H1 (cell line): ENCODE results near the gene RAD51B. TPM values are rescaled to one million over a fixed set of nuclear protein-coding genes. Genes with fewer than 3 reads are reported as not detected.

Experiments used
- CTCF ChIA-PET: fragments of 300-600 bp; sonication (Branson Sonifier 250); formaldehyde crosslinking; loops from one replicate; lab custom pipeline; 2021; ENCODE audit not compliant: partially characterized antibody; lab: Charles Lee
- POLR2A ChIA-PET: fragments of 300-600 bp; sonication (Branson Sonifier 250); formaldehyde crosslinking; loops from one replicate; lab custom pipeline; 2021; ENCODE audit warnings: inconsistent platforms; ENCODE audit not compliant: partially characterized antibody; lab: Charles Lee
- DNase-seq, 2 experiments: peaks; one replicate each; pipeline versions ENCODE4 v3.0.0 to v3.0.0-alpha.2; 2010 to 2022; ENCODE audit warnings: low spot score in 2 of 2, low read depth in 1 of 2, mixed read lengths in 1 of 2
- FAIRE-seq: peaks from 2 replicates; lab custom pipeline; 2011; peaks lifted over from hg19 to GRCh38; lab: Jason Lieb, UNC
- H2AFZ ChIP-seq: 2 replicates; pipeline ENCODE4 v1.8.1; 2012; ENCODE audit warnings: low read length, inconsistent platforms
- H2AK5ac ChIP-seq: 2 replicates; pipeline ENCODE4 v1.6.1; 2013; ENCODE audit warnings: low read depth, low read length
- H2BK120ac ChIP-seq: replicated peaks from 2 replicates; pipeline ENCODE3; 2013; ENCODE audit warnings: low read depth, low read length, inconsistent platforms
- H2BK12ac ChIP-seq: 2 replicates; pipeline ENCODE4 v1.6.1; 2013; ENCODE audit warnings: low read depth, low read length
- H2BK15ac ChIP-seq: 2 replicates; pipeline ENCODE4 v1.6.1; 2013; ENCODE audit warnings: low read length
- H2BK20ac ChIP-seq: 2 replicates; pipeline ENCODE4 v1.6.1; 2013; ENCODE audit warnings: low read length
- H2BK5ac ChIP-seq: 2 replicates; pipeline ENCODE4 v1.6.1; 2013; ENCODE audit warnings: low read depth, low read length
- H3K14ac ChIP-seq: 2 replicates; pipeline ENCODE4 v1.6.1; 2013; ENCODE audit warnings: inconsistent platforms; ENCODE audit not compliant: insufficient read length
- H3K18ac ChIP-seq: 2 replicates; pipeline ENCODE4 v1.6.1; 2013; ENCODE audit warnings: low read length; ENCODE audit errors: extremely low read depth
- H3K23ac ChIP-seq: 2 replicates; pipeline ENCODE4 v1.6.1; 2013; ENCODE audit warnings: inconsistent platforms; ENCODE audit not compliant: insufficient read length
- H3K23me2 ChIP-seq: 2 replicates; pipeline ENCODE4 v1.6.1; 2013; ENCODE audit warnings: low read depth, low read length
- H3K27ac ChIP-seq: 2 replicates; pipeline ENCODE4 v1.6.1; 2011; ENCODE audit warnings: low read depth, low read length, inconsistent platforms
- H3K27me3 ChIP-seq, 4 experiments: replicated peaks in 1 of 4; 1 replicate in 1 of 4; 2 replicates in 3 of 4; pipeline versions ENCODE4 v1.6.1 to v1.8.1; 2011 to 2013; ENCODE audit warnings: low read length in 3 of 4, mild to moderate bottlenecking in 3 of 4, inconsistent platforms in 2 of 4, mixed read lengths in 2 of 4, moderate library complexity in 1 of 4; ENCODE audit not compliant: control insufficient read depth in 3 of 4, insufficient read depth in 3 of 4; ENCODE audit errors: extremely low read depth in 1 of 4
- H3K36me3 ChIP-seq, 4 experiments: 2 replicates each; pipeline versions ENCODE4 v1.6.1 to v1.8.1; 2011 to 2013; ENCODE audit warnings: mild to moderate bottlenecking in 4 of 4, low read length in 3 of 4, moderate library complexity in 2 of 4, control low read depth in 1 of 4, inconsistent platforms in 1 of 4; ENCODE audit not compliant: insufficient read depth in 4 of 4, control insufficient read depth in 2 of 4
- H3K4ac ChIP-seq: replicated peaks from 2 replicates; pipeline ENCODE3; 2013; ENCODE audit warnings: low read length, low read depth, mixed read lengths, inconsistent platforms; ENCODE audit not compliant: insufficient read length
- H3K4me1 ChIP-seq, 4 experiments: replicated peaks in 1 of 4; 1 replicate in 1 of 4; 2 replicates in 3 of 4; pipeline versions ENCODE4 v1.6.1 to v1.8.1; 2011 to 2013; ENCODE audit warnings: low read length in 3 of 4, inconsistent platforms in 2 of 4, mixed read lengths in 1 of 4; ENCODE audit not compliant: insufficient read depth in 4 of 4, control insufficient read depth in 3 of 4
- H3K4me2 ChIP-seq, 2 experiments: 2 replicates each; pipeline versions ENCODE4 v1.6.1 to v1.8.1; 2011 to 2013; ENCODE audit warnings: low read depth in 2 of 2, low read length in 2 of 2, control low read depth in 1 of 2, inconsistent platforms in 1 of 2, mild to moderate bottlenecking in 1 of 2; ENCODE audit not compliant: insufficient read depth in 1 of 2
- H3K4me3 ChIP-seq, 4 experiments: fragments of 200-600, 300-600 bp in 1 of 4; sonication (generic), shearing (Covaris generic), sonication (Bioruptor Twin) in 1 of 4; 2 replicates each; pipeline versions ENCODE4 v1.5.1 to v1.8.1; 2011 to 2016; ENCODE audit warnings: low read length in 4 of 4, low read depth in 3 of 4, control low read depth in 2 of 4, inconsistent platforms in 2 of 4, mild to moderate bottlenecking in 2 of 4, mixed read lengths in 1 of 4, moderate library complexity in 1 of 4; ENCODE audit not compliant: insufficient read depth in 2 of 4; ENCODE audit errors: extremely low read depth in 1 of 4
- H3K56ac ChIP-seq: replicated peaks from 2 replicates; pipeline ENCODE3; 2013; ENCODE audit warnings: low read depth, mild to moderate bottlenecking, mixed read lengths, low read length, inconsistent platforms; ENCODE audit not compliant: insufficient read length
- H3K79me1 ChIP-seq: 2 replicates; pipeline ENCODE4 v1.6.1; 2013; ENCODE audit warnings: low read depth, low read length, control low read depth
- H3K79me2 ChIP-seq, 2 experiments: 2 replicates each; pipeline versions ENCODE4 v1.6.1 to v1.8.1; 2012 to 2013; ENCODE audit warnings: low read length in 2 of 2, mild to moderate bottlenecking in 2 of 2, inconsistent platforms in 1 of 2; ENCODE audit not compliant: insufficient read depth in 2 of 2, control insufficient read depth in 1 of 2
- H3K9ac ChIP-seq, 4 experiments: replicated peaks in 1 of 4; 1 replicate in 1 of 4; 2 replicates in 3 of 4; pipeline versions ENCODE4 v1.6.1 to v1.8.1; 2011 to 2013; ENCODE audit warnings: low read depth in 3 of 4, low read length in 3 of 4, control low read depth in 2 of 4, mild to moderate bottlenecking in 2 of 4, moderate library complexity in 2 of 4, inconsistent platforms in 1 of 4; ENCODE audit errors: extremely low read depth in 1 of 4
- H3K9me3 ChIP-seq, 2 experiments: 2 replicates each; pipeline versions ENCODE4 v1.6.1 to v1.8.1; 2012 to 2013; ENCODE audit warnings: mild to moderate bottlenecking in 2 of 2, moderate library complexity in 2 of 2, control low read depth in 1 of 2, inconsistent platforms in 1 of 2, low read depth in 1 of 2, low read length in 1 of 2, mixed read lengths in 1 of 2; ENCODE audit not compliant: insufficient read depth in 2 of 2
- H4K20me1 ChIP-seq, 2 experiments: replicated peaks in 1 of 2; 2 replicates each; pipeline versions ENCODE3 to v1.8.1; 2011 to 2013; ENCODE audit warnings: inconsistent platforms in 2 of 2, low read length in 2 of 2, mild to moderate bottlenecking in 1 of 2; ENCODE audit not compliant: insufficient read depth in 2 of 2, control insufficient read depth in 1 of 2
- H4K5ac ChIP-seq: 2 replicates; pipeline ENCODE4 v1.6.1; 2013; ENCODE audit warnings: low read length, low read depth, mixed read lengths, inconsistent platforms; ENCODE audit not compliant: insufficient read length
- H4K8ac ChIP-seq: 2 replicates; pipeline ENCODE4 v1.8.0; 2013; ENCODE audit warnings: mild to moderate bottlenecking, moderate library complexity, low read length, inconsistent platforms; ENCODE audit not compliant: insufficient read depth; ENCODE audit errors: extremely low read depth
- H4K91ac ChIP-seq: replicated peaks from 2 replicates; pipeline ENCODE3; 2013; ENCODE audit warnings: low read length, mixed read lengths, inconsistent platforms; ENCODE audit not compliant: insufficient read length
- CHD1 ChIP-seq: IDR thresholded peaks from 2 replicates; pipeline ENCODE4 v1.6.1; 2012; ENCODE audit warnings: low read depth, low read length, improper control_type of control experiment
- CREB1 ChIP-seq: IDR thresholded peaks from 2 replicates; pipeline ENCODE4 v1.6.1; 2012; ENCODE audit warnings: inconsistent platforms
- EP300 ChIP-seq, 2 experiments: IDR thresholded peaks; 1 replicate in 1 of 2; 2 replicates in 1 of 2; pipeline ENCODE4 v1.6.1; 2011 to 2012; ENCODE audit warnings: low read depth in 2 of 2, low read length in 2 of 2, mild to moderate bottlenecking in 2 of 2, borderline replicate concordance in 1 of 2, inconsistent platforms in 1 of 2, moderate library complexity in 1 of 2
- FOSL1 ChIP-seq: IDR thresholded peaks from 2 replicates; pipeline ENCODE4 v1.6.1; 2011; ENCODE audit warnings: mild to moderate bottlenecking, low read depth, low read length, moderate library complexity; ENCODE audit not compliant: insufficient read depth
- GABPA ChIP-seq: IDR thresholded peaks from 2 replicates; pipeline ENCODE4 v1.6.1; 2011; ENCODE audit warnings: mild to moderate bottlenecking, low read length, moderate library complexity, borderline replicate concordance; ENCODE audit not compliant: insufficient read depth
- JUND ChIP-seq: IDR thresholded peaks from 2 replicates; pipeline ENCODE4 v1.6.1; 2011; ENCODE audit warnings: mild to moderate bottlenecking, improper control_type of control experiment, low read length
- KDM5A ChIP-seq: fragments of 200-600 bp; IDR thresholded peaks from 2 replicates; pipeline ENCODE4 v1.7.1; 2012; ENCODE audit warnings: mild to moderate bottlenecking, low read length, inconsistent platforms, mixed read lengths
- NANOG ChIP-seq: IDR thresholded peaks from 2 replicates; pipeline ENCODE4 v1.6.1; 2011; ENCODE audit warnings: low read length, low read depth, mild to moderate bottlenecking, inconsistent platforms; ENCODE audit not compliant: insufficient read depth, poor library complexity, severe bottlenecking
- NRF1 ChIP-seq: IDR thresholded peaks from 2 replicates; pipeline ENCODE4 v1.6.1; 2011; ENCODE audit warnings: mild to moderate bottlenecking, low read depth, low read length, improper control_type of control experiment
- RBBP5 ChIP-seq: IDR thresholded peaks from 2 replicates; pipeline ENCODE4 v1.7.1; 2012; ENCODE audit warnings: low read depth, mild to moderate bottlenecking, inconsistent platforms, low read length, moderate library complexity, borderline replicate concordance
- SIRT6 ChIP-seq: IDR thresholded peaks from one replicate; pipeline ENCODE4 v1.7.1; 2012; ENCODE audit warnings: low read length, inconsistent platforms
- SIX5 ChIP-seq: IDR thresholded peaks from 2 replicates; pipeline ENCODE4 v1.6.1; 2011; ENCODE audit warnings: mild to moderate bottlenecking, low read depth, low read length
- TAF1 ChIP-seq: IDR thresholded peaks from 2 replicates; pipeline ENCODE4 v1.6.1; 2011; ENCODE audit warnings: mild to moderate bottlenecking, low read depth, low read length
- TCF12 ChIP-seq: IDR thresholded peaks from 2 replicates; pipeline ENCODE4 v1.6.1; 2011; ENCODE audit warnings: low read depth, mild to moderate bottlenecking, low read length
- ZNF274 ChIP-seq: IDR thresholded peaks from 2 replicates; pipeline ENCODE4 v1.7.0; 2012; ENCODE audit warnings: low read length, borderline replicate concordance; ENCODE audit errors: extremely low read depth
- WGBS, 2 experiments: shearing (Covaris generic) in 1 of 2; methylation state at CpG; one replicate each; pipeline versions ENCODE4 v1.1.6 to v1.1.7; 2013 to 2015; ENCODE audit warnings: low lambda C conversion rate in 2 of 2, mixed read lengths in 2 of 2, inconsistent platforms in 1 of 2, low coverage in 1 of 2, missing lambda C conversion rate in 1 of 2; ENCODE audit not compliant: insufficient replicate concordance in 2 of 2, insufficient coverage in 1 of 2, insufficient read length in 1 of 2; ENCODE audit errors: extremely low coverage in 1 of 2, missing lambda C conversion rate in 1 of 2; 5-methylcytosine and 5-hydroxymethylcytosine counted together
- polyA plus RNA-seq, 7 experiments: library from polyadenylated mRNA; depleted of rRNA in 3 of 7; stranded (reverse) in 5 of 7; unstranded in 2 of 7; fragments of >200 nt in 5 of 7; fragments of 200-250 nt in 2 of 7; gene quantifications; 1 replicate in 5 of 7; 2 replicates in 1 of 7; 4 replicates in 1 of 7; pipeline versions ENCODE4 v1.2.1 to v1.2.3, GENCODE V29; 2011 to 2013; ENCODE audit warnings: missing spikeins in 2 of 7, mixed read lengths in 2 of 7
- total RNA-seq: library from RNA; stranded (reverse); fragmentation: NEBNext Ultra II Directional; extraction: Animal tissue kit (Norgen Biotek cat#: 25700); gene quantifications from 2 replicates; pipeline ENCODE4 v1.2.1, GENCODE V29; 2021

The RAD51B gene
- total and polyA plus RNA-seq, 2 of the 8 experiments (the other 6 are each of a cell fraction or from before 2014, with no cell fraction given): 3.9 to 14.9 TPM

DNA sequence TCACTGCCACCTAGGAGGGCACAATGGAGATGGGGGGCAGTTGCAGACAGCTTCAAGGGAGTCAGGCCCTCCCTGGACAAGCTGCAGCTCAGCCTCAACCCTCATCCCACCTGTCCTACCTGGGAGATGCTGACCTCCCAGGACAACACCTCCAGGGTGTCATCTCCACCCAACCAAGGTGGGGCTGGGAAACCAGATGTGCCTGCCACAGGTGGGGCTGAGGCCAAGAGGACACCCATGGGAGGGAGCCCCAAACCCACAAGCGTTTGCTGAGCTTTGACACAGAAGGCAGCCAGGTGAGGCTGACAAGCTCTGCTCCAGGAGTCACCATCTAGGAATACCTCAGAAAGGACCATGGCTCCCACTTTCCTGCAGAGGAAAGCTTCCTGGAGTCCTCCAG lies 941.8 kb downstream of the RAD51B start:
- Histone ChIP-seq H3K9me3 (no peaks in the 10 kb centered on the region), H4K91ac (peak overlapping the region; percentile 40), H3K27me3 (no peaks in the 10 kb centered on the region), H3K14ac (no peak overlapping the region), H4K20me1 (no peaks in the 10 kb centered on the region), H3K27ac (no peak overlapping the region), H2AK5ac (no peak overlapping the region), H3K36me3 (no peaks in the 10 kb centered on the region), H2BK5ac (no peak overlapping the region), H2BK20ac (no peak overlapping the region), H3K23ac (no peak overlapping the region), H3K4me3 (no peak overlapping the region), H3K4me1 (peaks cover 2 to 12% (median 7%) of the 10 kb centered on the region in 4 experiments; a peak in 6 of 7 replicates), H3K4me2 (no peak overlapping the region), H2BK120ac (no peak overlapping the region), H2BK15ac (peak overlapping the region; percentile 84; the same call in 1 of the 2 replicates), H2BK12ac (no peak overlapping the region), H3K56ac (no peak overlapping the region), H3K79me1 (no peaks in the 10 kb centered on the region), H2AFZ (no peak overlapping the region), H4K5ac (no peak overlapping the region), H3K23me2 (no peaks in the 10 kb centered on the region), H4K8ac (no peak overlapping the region; the same call in 1 of the 2 replicates), H3K4ac (no peak overlapping the region), H3K18ac (no peak overlapping the region), H3K79me2 (no peaks in the 10 kb centered on the region), H3K9ac (no peak overlapping the region)
- POLR2A ChIA-PET: interaction anchor here (3.1 kb wide), 1 partner anchor 32 kb away, joined by 12 read pairs; the partner anchor contains the start of gene ZFP36L1
- no peak for DNase-seq
- FAIRE-seq: no peak
- CTCF ChIA-PET: interaction anchor here (1.5 to 2.2 kb wide), 2 partner anchors 9 to 28 kb away, joined by 4 to 7 read pairs; no protein-coding TSS in a partner anchor
- WGBS, 2 experiments: 100% methylated on average over 1 of the region's 1 CpG; no CpG with 5 or more reads in 1 of the 2 experiments
- TF ChIP-seq GABPA (no peak), NRF1 (no peak), EP300 (IDR thresholded peaks at IDR 0.05; ENCODE audit: borderline replicate concordance in 1 of 2, low read depth in 2 of 2, low read length in 2 of 2) (no peak), TCF12 (no peak), JUND (no peak), CHD1 (no peak), CREB1 (no peak), FOSL1 (no peak), KDM5A (no peak), RBBP5 (no peak), SIX5 (no peak), SIRT6 (no peak), ZNF274 (no peak), NANOG (no peak), TAF1 (no peak)
